ENCODE measurements around the gene TNRC6B. TPM values are rescaled to one million over a fixed set of nuclear protein-coding genes. Genes with fewer than 3 reads are reported as not detected.
A peak's percentile ranks its signal among the peaks of the same experiment; 100 is the strongest.
"Not testable (repeated sequence)": the region's sequence is repeated elsewhere in the genome, so short reads cannot be mapped to it uniquely, and the experiment has no call there.

TNRC6B gene
- total and polyA plus RNA-seq, 4 donors: 6.2 to 70.4 (median 26.5) TPM

DNA sequence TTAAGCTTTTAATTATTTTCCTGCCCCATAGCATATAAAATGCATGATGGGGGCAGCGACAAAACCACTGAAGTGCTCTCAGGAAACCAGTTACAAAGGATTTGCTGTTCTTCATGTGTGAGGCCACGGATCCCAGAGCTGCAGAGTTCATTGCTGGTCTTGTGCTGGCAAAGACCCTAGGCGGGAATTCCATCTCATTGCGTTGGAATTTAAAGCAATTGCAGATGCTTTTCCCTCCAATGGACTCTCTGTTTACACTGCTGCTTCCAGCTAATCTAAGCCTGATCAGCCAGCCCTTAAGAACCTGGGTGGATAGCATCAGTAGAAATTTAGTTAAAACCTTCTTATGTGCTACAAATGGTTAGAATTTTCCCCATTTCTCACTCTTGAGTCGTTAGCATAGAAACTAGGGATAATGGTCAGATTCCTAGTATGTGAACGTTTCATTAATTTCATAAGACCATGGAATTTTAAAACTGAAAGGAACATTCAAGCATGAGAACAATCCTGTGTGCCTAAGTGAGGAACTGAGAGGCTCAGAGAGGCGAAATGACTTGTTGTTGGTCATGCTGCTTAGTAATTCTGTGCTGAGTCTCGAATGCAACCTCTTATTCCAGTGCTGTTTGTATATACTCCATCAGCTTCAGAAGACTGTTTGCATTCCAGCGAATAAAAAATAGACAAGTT is 132.5 kb downstream of the TNRC6B start:
- ATAC-seq (ENCODE audit: insufficient read depth, low FRiP score) (no peak), DNase-seq (peak; percentile 18 to 66 (median 59))
- Histone ChIP-seq H3K4me3 (no peak overlapping the region), H3K4me1 (ENCODE audit: control insufficient read depth in 5 of 5, insufficient read depth in 5 of 5, low read length in 5 of 5) (peaks cover 0 to 1% (median 0%) of the 10 kb centered on the region in 5 donors), H3K9ac (ENCODE audit: insufficient read depth in 1 of 2, low read length in 2 of 2) (no peak overlapping the region), H3K36me3 (ENCODE audit: control insufficient read depth in 4 of 4, insufficient read depth in 4 of 4, low read length in 4 of 4) (peaks cover 15 to 64% (median 38%) of the 10 kb centered on the region in 4 donors), H3K27me3 (ENCODE audit: control insufficient read depth in 3 of 3, insufficient read depth in 3 of 3, low read length in 2 of 3) (no peaks in the 10 kb centered on the region), H3K27ac (ENCODE audit: low read depth in 1 of 2, low read length in 1 of 2) (no peak overlapping the region), H3K9me3 (ENCODE audit: control insufficient read depth in 4 of 4, insufficient read depth in 3 of 4, low read length in 3 of 4) (no peaks in the 10 kb centered on the region)
- TF ChIP-seq, protein P1, sequence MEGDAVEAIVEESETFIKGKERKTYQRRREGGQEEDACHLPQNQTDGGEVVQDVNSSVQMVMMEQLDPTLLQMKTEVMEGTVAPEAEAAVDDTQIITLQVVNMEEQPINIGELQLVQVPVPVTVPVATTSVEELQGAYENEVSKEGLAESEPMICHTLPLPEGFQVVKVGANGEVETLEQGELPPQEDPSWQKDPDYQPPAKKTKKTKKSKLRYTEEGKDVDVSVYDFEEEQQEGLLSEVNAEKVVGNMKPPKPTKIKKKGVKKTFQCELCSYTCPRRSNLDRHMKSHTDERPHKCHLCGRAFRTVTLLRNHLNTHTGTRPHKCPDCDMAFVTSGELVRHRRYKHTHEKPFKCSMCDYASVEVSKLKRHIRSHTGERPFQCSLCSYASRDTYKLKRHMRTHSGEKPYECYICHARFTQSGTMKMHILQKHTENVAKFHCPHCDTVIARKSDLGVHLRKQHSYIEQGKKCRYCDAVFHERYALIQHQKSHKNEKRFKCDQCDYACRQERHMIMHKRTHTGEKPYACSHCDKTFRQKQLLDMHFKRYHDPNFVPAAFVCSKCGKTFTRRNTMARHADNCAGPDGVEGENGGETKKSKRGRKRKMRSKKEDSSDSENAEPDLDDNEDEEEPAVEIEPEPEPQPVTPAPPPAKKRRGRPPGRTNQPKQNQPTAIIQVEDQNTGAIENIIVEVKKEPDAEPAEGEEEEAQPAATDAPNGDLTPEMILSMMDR (IDR thresholded peaks at IDR 0.05; ENCODE audit: control extremely low read depth, extremely low read depth): no peak
- 76 to 88% methylated on average over 9 of the region's 9 CpGs for WGBS, 2 donors

DNA sequence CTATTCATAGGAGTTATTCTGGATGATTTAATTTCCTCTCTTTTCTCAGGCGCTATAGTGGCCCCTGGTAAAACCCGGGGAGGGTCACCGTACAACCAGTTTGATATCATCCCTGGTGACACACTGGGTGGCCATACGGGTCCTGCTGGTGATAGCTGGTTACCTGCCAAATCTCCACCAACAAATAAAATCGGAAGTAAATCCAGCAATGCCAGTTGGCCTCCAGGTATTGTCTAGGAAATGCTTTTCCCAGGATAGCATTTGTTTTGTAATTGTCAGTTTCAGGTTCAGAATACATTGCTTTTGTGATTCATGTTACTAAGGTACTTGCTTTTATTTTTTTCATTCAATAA is 133.0 kb downstream of the TNRC6B start:
- H3K9ac ChIP-seq (ENCODE audit: insufficient read depth in 1 of 2, low read length in 2 of 2): no peak overlapping the region
- H3K4me3 ChIP-seq: no peak overlapping the region
- peaks cover 0 to 1% (median 0%) of the 10 kb centered on the region in 5 donors for H3K4me1 ChIP-seq (ENCODE audit: control insufficient read depth in 5 of 5, insufficient read depth in 5 of 5, low read length in 5 of 5)
- ATAC-seq (ENCODE audit: insufficient read depth, low FRiP score): no peak
- H3K27me3 ChIP-seq (ENCODE audit: control insufficient read depth in 3 of 3, insufficient read depth in 3 of 3, low read length in 2 of 3): no peaks in the 10 kb centered on the region
- no peak for DNase-seq
- no peak overlapping the region for H3K27ac ChIP-seq (ENCODE audit: low read depth in 1 of 2, low read length in 1 of 2)
- peaks cover 19 to 64% (median 42%) of the 10 kb centered on the region in 4 donors for H3K36me3 ChIP-seq (ENCODE audit: control insufficient read depth in 4 of 4, insufficient read depth in 4 of 4, low read length in 4 of 4)
- WGBS, 2 donors: 81 to 89% methylated on average over 5 of the region's 5 CpGs
- TF ChIP-seq, protein P1 (IDR thresholded peaks at IDR 0.05; ENCODE audit: control extremely low read depth, extremely low read depth): no peak
- H3K9me3 ChIP-seq (ENCODE audit: control insufficient read depth in 4 of 4, insufficient read depth in 3 of 4, low read length in 3 of 4): no peaks in the 10 kb centered on the region

DNA sequence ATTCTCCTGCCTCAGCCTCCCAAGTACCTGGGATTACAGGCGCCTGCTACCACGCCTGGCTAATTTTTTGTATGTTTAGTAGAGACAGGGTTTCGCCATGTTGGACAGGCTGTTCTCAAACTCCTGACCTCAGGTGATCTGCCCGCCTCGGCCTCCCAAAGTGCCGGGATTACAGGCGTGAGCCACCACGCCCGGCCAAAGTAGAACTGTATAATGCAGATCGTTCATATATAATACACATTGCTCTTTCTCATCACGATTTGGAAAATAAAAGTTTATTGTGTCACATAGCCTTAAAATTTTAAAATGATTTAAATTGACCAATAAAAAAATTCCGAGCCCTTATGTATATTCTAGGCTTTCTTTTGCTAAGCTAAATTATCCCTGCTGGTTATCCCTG is 133.9 kb downstream of the TNRC6B start:
- not testable (repeated sequence) for ATAC-seq (ENCODE audit: insufficient read depth, low FRiP score); H3K27ac ChIP-seq (ENCODE audit: low read depth in 1 of 2, low read length in 1 of 2)
- peaks cover 27 to 70% (median 46%) of the 10 kb centered on the region in 4 donors for H3K36me3 ChIP-seq (ENCODE audit: control insufficient read depth in 4 of 4, insufficient read depth in 4 of 4, low read length in 4 of 4)

DNA sequence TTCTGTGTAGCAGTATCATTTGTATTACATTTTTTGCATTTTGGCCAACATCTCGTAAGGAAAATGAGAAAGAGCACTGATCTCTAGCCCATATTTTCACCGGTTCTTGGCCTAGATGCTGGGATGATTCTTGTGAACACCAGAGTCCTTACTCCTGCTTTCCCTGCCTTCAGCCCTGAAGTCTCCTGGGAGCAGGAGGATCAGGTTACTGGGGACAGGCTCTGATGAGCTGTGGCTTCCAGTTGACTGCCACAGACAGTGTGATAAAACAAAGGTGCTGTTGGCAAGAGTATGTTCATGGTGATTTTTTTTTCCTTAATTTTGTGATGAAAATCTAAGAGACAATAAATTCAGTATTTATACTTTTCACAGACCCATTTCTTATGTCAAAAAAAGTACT is 134.3 kb downstream of the TNRC6B start:
- WGBS, 2 donors: 92 to 100% methylated on average over 2 of the region's 2 CpGs
- H3K27ac ChIP-seq (ENCODE audit: low read depth in 1 of 2, low read length in 1 of 2): no peak overlapping the region
- H3K36me3 ChIP-seq (ENCODE audit: control insufficient read depth in 4 of 4, insufficient read depth in 4 of 4, low read length in 4 of 4): peaks cover 27 to 74% (median 48%) of the 10 kb centered on the region in 4 donors
- H3K4me3 ChIP-seq: no peak overlapping the region
- DNase-seq (no peak), ATAC-seq (ENCODE audit: insufficient read depth, low FRiP score) (no peak)
- no peaks in the 10 kb centered on the region for H3K9me3 ChIP-seq (ENCODE audit: control insufficient read depth in 4 of 4, insufficient read depth in 3 of 4, low read length in 3 of 4)
- peaks cover 0 to 1% (median 0%) of the 10 kb centered on the region in 5 donors for H3K4me1 ChIP-seq (ENCODE audit: control insufficient read depth in 5 of 5, insufficient read depth in 5 of 5, low read length in 5 of 5)
- TF ChIP-seq, protein P1 (IDR thresholded peaks at IDR 0.05; ENCODE audit: control extremely low read depth, extremely low read depth): no peak
- no peaks in the 10 kb centered on the region for H3K27me3 ChIP-seq (ENCODE audit: control insufficient read depth in 3 of 3, insufficient read depth in 3 of 3, low read length in 2 of 3)
- H3K9ac ChIP-seq (ENCODE audit: insufficient read depth in 1 of 2, low read length in 2 of 2): no peak overlapping the region

More for the DNA sequence above, 133.9 kb downstream of the TNRC6B start:
- not testable (repeated sequence) for H3K4me1 ChIP-seq (ENCODE audit: control insufficient read depth in 5 of 5, insufficient read depth in 5 of 5, low read length in 5 of 5); H3K9ac ChIP-seq (ENCODE audit: insufficient read depth in 1 of 2, low read length in 2 of 2); DNase-seq; H3K9me3 ChIP-seq (ENCODE audit: control insufficient read depth in 4 of 4, insufficient read depth in 3 of 4, low read length in 3 of 4); H3K4me3 ChIP-seq; H3K27me3 ChIP-seq (ENCODE audit: control insufficient read depth in 3 of 3, insufficient read depth in 3 of 3, low read length in 2 of 3)
- WGBS, 2 donors: 97 to 99% methylated on average over 12 of the region's 12 CpGs

Data from lung (tissue), 12 donors.